ENCODE data around the gene CTSW.

DNA sequence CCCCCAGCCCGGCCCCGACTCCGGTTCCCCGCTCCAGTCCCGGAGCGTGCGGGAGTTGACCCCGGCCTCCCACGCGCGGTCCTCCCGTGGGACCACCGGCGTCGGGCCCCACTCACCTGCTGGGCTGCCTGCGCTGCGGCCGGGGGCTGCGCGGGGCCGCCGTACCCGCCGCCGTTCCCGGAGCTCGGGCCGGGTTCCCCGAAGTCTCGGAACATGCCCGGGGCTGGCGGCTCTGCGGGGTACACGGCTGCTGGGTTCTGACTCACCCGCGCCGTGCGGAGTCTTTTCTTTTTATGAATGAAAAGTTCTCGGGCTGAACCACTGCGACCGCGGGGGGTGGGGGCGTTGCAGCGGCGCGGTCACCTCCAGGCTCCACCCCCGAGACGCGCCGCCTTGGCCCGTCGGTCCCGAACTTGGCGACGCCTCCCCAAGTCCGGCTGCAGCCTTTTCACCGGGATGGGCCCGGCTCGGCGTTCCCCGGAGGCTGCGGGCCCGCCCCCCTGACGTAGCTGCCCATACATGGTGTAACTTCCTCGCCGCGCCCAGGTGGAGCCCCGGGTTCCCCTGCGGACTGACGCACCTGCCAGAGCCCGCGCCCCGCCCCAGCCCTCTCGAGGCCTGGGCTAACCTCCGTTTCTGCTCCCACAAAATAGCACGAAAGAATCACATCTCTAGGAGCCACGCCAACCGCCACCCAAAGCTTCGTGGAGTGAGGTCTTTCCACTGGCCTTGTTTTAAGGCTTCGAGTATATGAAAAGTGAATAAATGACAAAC lies 20.7 kb downstream of the CTSW start, which contains the start of gene FOSL1:
- TF ChIP-seq, protein P1, sequence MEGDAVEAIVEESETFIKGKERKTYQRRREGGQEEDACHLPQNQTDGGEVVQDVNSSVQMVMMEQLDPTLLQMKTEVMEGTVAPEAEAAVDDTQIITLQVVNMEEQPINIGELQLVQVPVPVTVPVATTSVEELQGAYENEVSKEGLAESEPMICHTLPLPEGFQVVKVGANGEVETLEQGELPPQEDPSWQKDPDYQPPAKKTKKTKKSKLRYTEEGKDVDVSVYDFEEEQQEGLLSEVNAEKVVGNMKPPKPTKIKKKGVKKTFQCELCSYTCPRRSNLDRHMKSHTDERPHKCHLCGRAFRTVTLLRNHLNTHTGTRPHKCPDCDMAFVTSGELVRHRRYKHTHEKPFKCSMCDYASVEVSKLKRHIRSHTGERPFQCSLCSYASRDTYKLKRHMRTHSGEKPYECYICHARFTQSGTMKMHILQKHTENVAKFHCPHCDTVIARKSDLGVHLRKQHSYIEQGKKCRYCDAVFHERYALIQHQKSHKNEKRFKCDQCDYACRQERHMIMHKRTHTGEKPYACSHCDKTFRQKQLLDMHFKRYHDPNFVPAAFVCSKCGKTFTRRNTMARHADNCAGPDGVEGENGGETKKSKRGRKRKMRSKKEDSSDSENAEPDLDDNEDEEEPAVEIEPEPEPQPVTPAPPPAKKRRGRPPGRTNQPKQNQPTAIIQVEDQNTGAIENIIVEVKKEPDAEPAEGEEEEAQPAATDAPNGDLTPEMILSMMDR (IDR thresholded peaks at IDR 0.05) = peak in 1 of 6 experiments; percentile 9
- TF ChIP-seq POLR2A (IDR thresholded peaks at IDR 0.05) = peak in 3 of 4 donors; percentile 64 to 81 (median 73)
